ENCODE data around the gene GABARAP.

Gene GABARAP

GRCh38 chr17:7215652-7216180, 26.5 kb downstream of the GABARAP start:
- no peak for DNase-seq (ENCODE audit: low spot score)
- TF ChIP-seq CTCF (IDR thresholded peaks at IDR 0.05; ENCODE audit: extremely low read depth, missing control alignments), result no peak

GRCh38 chr17:7215136-7215638, 27.1 kb downstream of the GABARAP start:
- DNase-seq (ENCODE audit: low spot score), result no peak

GRCh38 chr17:7214300-7215135, 27.7 kb downstream of the GABARAP start:
- TF ChIP-seq CTCF (IDR thresholded peaks at IDR 0.05; ENCODE audit: extremely low read depth, missing control alignments), result peak; percentile 22
- DNase-seq (ENCODE audit: low spot score), result peak; percentile 98

More at GRCh38 chr17:7215136-7215638, 27.1 kb downstream of the GABARAP start:
- TF ChIP-seq CTCF (IDR thresholded peaks at IDR 0.05; ENCODE audit: extremely low read depth, missing control alignments), result no peak

- peak; percentile 70 for DNase-seq (ENCODE audit: low spot score)
- TF ChIP-seq CTCF (IDR thresholded peaks at IDR 0.05; ENCODE audit: extremely low read depth, missing control alignments), result peak; percentile 22
Measured at GRCh38 chr17:7213895-7214299, 28.4 kb downstream of the GABARAP start.

- no peak for TF ChIP-seq CTCF (IDR thresholded peaks at IDR 0.05; ENCODE audit: extremely low read depth, missing control alignments)
- no peak for DNase-seq (ENCODE audit: low spot score)
Measured at GRCh38 chr17:7211491-7212273, 30.6 kb downstream of the GABARAP start.

- no peak for DNase-seq (ENCODE audit: low spot score)
- no peak for TF ChIP-seq CTCF (IDR thresholded peaks at IDR 0.05; ENCODE audit: extremely low read depth, missing control alignments)
Measured at GRCh38 chr17:7208754-7209460, 33.3 kb downstream of the GABARAP start.

Data from GM20000 (cell line).